AG09309 (cell line): ENCODE data around the gene PRKCH.
"Not testable (repeated sequence)": the region's sequence is repeated elsewhere in the genome, so short reads cannot be mapped to it uniquely, and the experiment has no call there.

Experiments
- DNase-seq: peaks from one replicate; pipeline ENCODE4 v3.0.0-alpha.2; 2010; ENCODE audit warnings: low read depth
- H3K4me3 ChIP-seq: 2 replicates; pipeline ENCODE4 v1.5.1; 2011; ENCODE audit warnings: mild to moderate bottlenecking, low read depth, low read length, moderate library complexity; ENCODE audit not compliant: control insufficient read depth
- CTCF ChIP-seq: IDR thresholded peaks from 2 replicates; pipeline ENCODE4 v1.5.1; 2011; ENCODE audit warnings: mild to moderate bottlenecking, low read depth, low read length, inconsistent platforms; ENCODE audit not compliant: insufficient read depth, control insufficient read depth; ENCODE audit errors: missing control alignments

The PRKCH gene

GRCh38 chr14:61403411-61403810, 82.0 kb downstream of the PRKCH start:
- no peak for DNase-seq
- no peak for TF ChIP-seq CTCF
- H3K4me3 ChIP-seq, result no peak overlapping the region

GRCh38 chr14:61404637-61405036, 83.3 kb downstream of the PRKCH start:
- DNase-seq, result no peak
- H3K4me3 ChIP-seq, result no peak overlapping the region
- no peak for TF ChIP-seq CTCF

- no peak for TF ChIP-seq CTCF
- H3K4me3 ChIP-seq, result no peak overlapping the region
- no peak for DNase-seq
Observed at GRCh38 chr14:61406198-61406597, 84.8 kb downstream of the PRKCH start.

- H3K4me3 ChIP-seq, result no peak overlapping the region
- no peak for DNase-seq
- TF ChIP-seq CTCF, result no peak
Observed at GRCh38 chr14:61406675-61407074, 85.3 kb downstream of the PRKCH start.

GRCh38 chr14:61408498-61408897, 87.1 kb downstream of the PRKCH start:
- DNase-seq, result no peak
- TF ChIP-seq CTCF, result no peak
- no peak overlapping the region for H3K4me3 ChIP-seq

GRCh38 chr14:61409782-61410181, 88.4 kb downstream of the PRKCH start:
- DNase-seq, result no peak
- no peak overlapping the region for H3K4me3 ChIP-seq
- no peak for TF ChIP-seq CTCF

- DNase-seq, H3K4me3 ChIP-seq: not testable (repeated sequence)
Observed at GRCh38 chr14:61415934-61416333, 94.6 kb downstream of the PRKCH start.
